HepG2 (cell line): ENCODE data around the gene NOTUM. TPM values are rescaled to one million over a fixed set of nuclear protein-coding genes. Genes with fewer than 3 reads are reported as not detected.

Experiments used
- ATAC-seq: fragments of 200-7000 bp; cut with Tn5 transposase; 3 replicates; pipeline ENCODE4 v1.9.1; 2020; ENCODE audit warnings: mild to moderate bottlenecking, moderate library complexity
- BruUV-seq: library from RNA; stranded (reverse); fragments of 400-500 nt; replicated peaks from 2 replicates; lab custom pipeline; 2021; lab: Mats Ljungman, UMichigan
- CTCF ChIA-PET: fragments of 300-600 bp; formaldehyde crosslinking; extraction: SDS; loops from one replicate; lab custom pipeline; 2021; ENCODE audit warnings: low total read pairs, inconsistent platforms, low intra/inter-chr PET ratio; lab: Yijun Ruan, JAX
- POLR2A ChIA-PET: fragments of 350-600 bp; sonication (Branson Sonifier 250); formaldehyde crosslinking; loops from one replicate; lab custom pipeline; 2020; ENCODE audit warnings: antibody characterized with exemption, inconsistent platforms; lab: Yijun Ruan, JAX
- DNase-seq: peaks from one replicate; pipeline ENCODE4 v3.0.0-alpha.2; 2015; ENCODE audit warnings: low spot score
- FAIRE-seq: peaks from 3 replicates; lab custom pipeline; 2011; peaks lifted over from hg19 to GRCh38; lab: Jason Lieb, UNC
- H2AFZ ChIP-seq: one replicate; pipeline ENCODE4 v1.6.1; 2011; ENCODE audit warnings: low read length, inconsistent platforms
- H3K27ac ChIP-seq: fragments of 300-600 bp; 3 replicates; pipeline ENCODE4 v1.8.0; 2011; ENCODE audit warnings: mixed run types, mild to moderate bottlenecking, mixed read lengths, low read length, inconsistent platforms; ENCODE audit not compliant: insufficient read depth; ENCODE audit errors: extremely low read length
- H3K27me3 ChIP-seq, 2 experiments: fragments of 200-600 bp in 1 of 2; 2 replicates in 1 of 2; 3 replicates in 1 of 2; pipeline versions ENCODE4 v1.6.0 to v1.8.0; 2011; ENCODE audit warnings: low read length in 2 of 2, mild to moderate bottlenecking in 2 of 2, moderate library complexity in 2 of 2, inconsistent platforms in 1 of 2; ENCODE audit not compliant: insufficient read depth in 2 of 2, control insufficient read depth in 1 of 2
- H3K36me3 ChIP-seq, 2 experiments: fragments of 200-600 bp in 1 of 2; replicated peaks in 1 of 2; 2 replicates in 1 of 2; 3 replicates in 1 of 2; pipeline versions ENCODE4 v1.5.1 to v1.8.0; 2011; ENCODE audit warnings: low read length in 2 of 2, inconsistent platforms in 1 of 2; ENCODE audit not compliant: insufficient read depth in 2 of 2, control insufficient read depth in 1 of 2
- H3K4me1 ChIP-seq: 2 replicates; pipeline ENCODE4 v1.5.1; 2012; ENCODE audit warnings: low read length, inconsistent platforms; ENCODE audit not compliant: insufficient read depth
- H3K4me2 ChIP-seq: 2 replicates; pipeline ENCODE4 v1.6.0; 2011; ENCODE audit warnings: low read depth, low read length, inconsistent platforms
- H3K4me3 ChIP-seq, 3 experiments: fragments of 200-600 bp in 1 of 3; sonication (generic), shearing (Covaris generic) in 1 of 3; replicated peaks in 1 of 3; 2 replicates each; pipeline ENCODE4 v1.5.1; 2011 to 2016; ENCODE audit warnings: low read length in 3 of 3, inconsistent platforms in 2 of 3, low read depth in 2 of 3, mild to moderate bottlenecking in 2 of 3, control low read depth in 1 of 3, mixed read lengths in 1 of 3; ENCODE audit not compliant: insufficient read depth in 1 of 3
- H3K79me2 ChIP-seq: one replicate; pipeline ENCODE4 v1.6.1; 2011; ENCODE audit warnings: low read length, inconsistent platforms; ENCODE audit not compliant: insufficient read depth
- H3K9ac ChIP-seq: 2 replicates; pipeline ENCODE4 v1.6.0; 2011; ENCODE audit warnings: mild to moderate bottlenecking, low read depth, low read length, inconsistent platforms; ENCODE audit not compliant: insufficient read depth
- H3K9me3 ChIP-seq: 2 replicates; pipeline ENCODE4 v1.5.1; 2012; ENCODE audit warnings: mild to moderate bottlenecking, low read length
- H4K20me1 ChIP-seq: 2 replicates; pipeline ENCODE4 v1.6.0; 2011; ENCODE audit warnings: inconsistent platforms, mild to moderate bottlenecking, low read length, moderate library complexity; ENCODE audit not compliant: insufficient read depth
- CTCF ChIP-seq: sonication (generic); formaldehyde crosslinking; IDR thresholded peaks from 2 replicates; pipeline ENCODE4 v1.5.0; 2020; ENCODE audit warnings: mild to moderate bottlenecking, missing genetic modification reagents, moderate library complexity
- ESRRA ChIP-seq: sonication (generic); formaldehyde crosslinking; IDR thresholded peaks from 2 replicates; pipeline ENCODE4 v1.5.1; 2020; ENCODE audit warnings: mild to moderate bottlenecking, low read depth, missing genetic modification reagents
- KMT2A ChIP-seq: sonication (generic); formaldehyde crosslinking; IDR thresholded peaks from 2 replicates; pipeline ENCODE4 v1.4.0; 2020; ENCODE audit warnings: missing genetic modification reagents
- MATR3 ChIP-seq: sonication (generic); formaldehyde crosslinking; IDR thresholded peaks from 2 replicates; pipeline ENCODE4 v1.4.0; 2020; ENCODE audit warnings: missing genetic modification reagents
- PRDM10 ChIP-seq: sonication (generic); formaldehyde crosslinking; IDR thresholded peaks from 2 replicates; pipeline ENCODE4 v1.4.0; 2020; ENCODE audit warnings: low read depth, missing genetic modification reagents
- SMAD3 ChIP-seq: sonication (generic); formaldehyde crosslinking; IDR thresholded peaks from 2 replicates; pipeline ENCODE4 v1.4.0; 2020; ENCODE audit warnings: missing genetic modification reagents
- TBP ChIP-seq: sonication (generic); formaldehyde crosslinking; IDR thresholded peaks from 2 replicates; pipeline ENCODE4 v1.5.0; 2020; ENCODE audit warnings: missing genetic modification reagents
- ZBTB39 ChIP-seq: sonication (generic); formaldehyde crosslinking; IDR thresholded peaks from 2 replicates; pipeline ENCODE4 v1.5.0; 2020; ENCODE audit warnings: missing genetic modification reagents
- ZC3H4 ChIP-seq: sonication (generic); formaldehyde crosslinking; IDR thresholded peaks from 2 replicates; pipeline ENCODE4 v1.4.0; 2020; ENCODE audit warnings: missing genetic modification reagents, borderline replicate concordance
- ZNF124 ChIP-seq: sonication (generic); formaldehyde crosslinking; IDR thresholded peaks from 2 replicates; pipeline ENCODE4 v1.4.0; 2020; ENCODE audit warnings: missing genetic modification reagents
- ZNF329 ChIP-seq: sonication (generic); formaldehyde crosslinking; IDR thresholded peaks from 2 replicates; pipeline ENCODE4 v1.9.0; 2021; ENCODE audit warnings: low read depth, mild to moderate bottlenecking, missing genetic modification reagents
- ZNF343 ChIP-seq: sonication (generic); formaldehyde crosslinking; IDR thresholded peaks from 2 replicates; pipeline ENCODE4 v1.4.0; 2020; ENCODE audit warnings: mild to moderate bottlenecking, missing genetic modification reagents
- ZNF558 ChIP-seq: sonication (generic); formaldehyde crosslinking; IDR thresholded peaks from 2 replicates; pipeline ENCODE4 v1.9.0; 2022; ENCODE audit warnings: mild to moderate bottlenecking, missing genetic modification reagents, borderline replicate concordance
- ZNF598 ChIP-seq: sonication (generic); formaldehyde crosslinking; IDR thresholded peaks from 2 replicates; pipeline ENCODE4 v1.5.1; 2020; ENCODE audit warnings: mild to moderate bottlenecking, missing genetic modification reagents, borderline replicate concordance
- ZNF605 ChIP-seq: sonication (generic); formaldehyde crosslinking; IDR thresholded peaks from 2 replicates; pipeline ENCODE4 v1.8.0; 2022; ENCODE audit warnings: mild to moderate bottlenecking, missing genetic modification reagents
- ZNF629 ChIP-seq: sonication (generic); formaldehyde crosslinking; conservative IDR thresholded peaks from 2 replicates; pipeline ENCODE4 v1.5.0; 2020; ENCODE audit warnings: missing genetic modification reagents
- WGBS: methylation state at CpG from one replicate; pipeline ENCODE4 v1.1.6; 2017; ENCODE audit warnings: low lambda C conversion rate; 5-methylcytosine and 5-hydroxymethylcytosine counted together
- in situ Hi-C: cut with HindIII; loops from 2 replicates; pipeline ENCODE4 v1.10.0; 2017; ENCODE audit warnings: low pct_unique_long_range_greater_than_20kb; ENCODE audit not compliant: extremely low pct_ligation_motif_present
- intact Hi-C: fragments of 100-400 bp; cut with micrococcal nuclease; formaldehyde crosslinking; loops from one replicate; pipeline ENCODE4 v1.10.0; 2022; ENCODE audit not compliant: unreplicated experiment
- polyA plus RNA-seq, 8 experiments: library from polyadenylated mRNA; depleted of rRNA in 3 of 8; stranded (reverse) in 7 of 8; unstranded in 1 of 8; fragments of >200 nt; fragmentation: Illumina TruSeq in 4 of 8; extraction: Trizol in 4 of 8; gene quantifications; 2 replicates each; pipeline versions ENCODE4 v1.2.1 to v1.2.3, GENCODE V29; 2011 to 2016; ENCODE audit warnings: low read depth in 4 of 8, missing spikeins in 1 of 8, mixed read lengths in 1 of 8; ENCODE audit not compliant: insufficient read depth in 1 of 8
- total RNA-seq, 5 experiments: library from RNA; depleted of rRNA; stranded (reverse); fragments of >200 nt; fragmentation: Illumina TruSeq; extraction: Trizol; gene quantifications; 2 replicates each; pipeline ENCODE4 v1.2.3, GENCODE V29; 2016; ENCODE audit warnings: low read depth in 1 of 5

The NOTUM gene
- total and polyA plus RNA-seq, 2 of the 13 experiments (the other 11 are each of a cell fraction or from before 2014, with no cell fraction given) = 150 to 160 TPM

- in situ Hi-C loops = no loop called here
- TSS peak; percentile 26 for BruUV-seq
- H3K4me1 ChIP-seq = peaks cover 60% of the 10 kb centered on the region
- WGBS = 31% methylated on average over 22 of the region's 44 CpGs
- ATAC-seq (peak; percentile 11), DNase-seq (no peak), FAIRE-seq (no peak)
- peaks cover 37% of the 10 kb centered on the region for H3K79me2 ChIP-seq
- H3K27ac ChIP-seq = peak overlapping the region; percentile 79
- ChIA-PET CTCF (interaction anchor here (1.0 kb wide), 1 partner anchor 92 kb away, joined by 3 read pairs; no protein-coding TSS in a partner anchor), POLR2A (interaction anchor here (0.6 to 6.1 kb wide), 25 partner anchors 9 to 225 kb away, joined by 3 to 71 read pairs (median 5); partner anchors contain the start of genes CENPX, DCXR, LRRC45 and MCRIP1)
- H3K9ac ChIP-seq = peak overlapping the region; percentile 79
- intact Hi-C loops = no loop called here
- no peaks in the 10 kb centered on the region for H3K9me3 ChIP-seq
- H3K36me3 ChIP-seq = peaks cover 4 to 6% of the 10 kb centered on the region in 2 experiments; a peak in 4 of 5 replicates
- H2AFZ ChIP-seq = no peak overlapping the region
- peaks cover 29% of the 10 kb centered on the region for H4K20me1 ChIP-seq
- H3K4me2 ChIP-seq = peak overlapping the region; percentile 94
- H3K4me3 ChIP-seq = peak overlapping the region; percentile 74 to 91 (median 89)
- H3K27me3 ChIP-seq = no peaks in the 10 kb centered on the region
- TF ChIP-seq ZNF329 (CRISPR knock-in tag) (no peak), ZNF598 (CRISPR knock-in tag) (peak; percentile 67; the same call in 1 of the 2 replicates), KMT2A (CRISPR knock-in tag) (0 out of 2 replicates have a peak, but pooled peaks have one; percentile 15), TBP (CRISPR knock-in tag) (no peak), PRDM10 (CRISPR knock-in tag) (0 out of 2 replicates have a peak, but pooled peaks have one; percentile 50), ZNF605 (CRISPR knock-in tag) (peak; percentile 41; the same call in 1 of the 2 replicates), ZNF343 (CRISPR knock-in tag) (0 out of 2 replicates have a peak, but pooled peaks have one; percentile 33), ZNF124 (peak; percentile 67; the same call in 1 of the 2 replicates), ZNF629 (CRISPR knock-in tag) (no peak), ESRRA (CRISPR knock-in tag) (0 out of 2 replicates have a peak, but pooled peaks have one; percentile 18), CTCF (CRISPR knock-in tag) (peak; percentile 4; the same call in 1 of the 2 replicates), ZC3H4 (CRISPR knock-in tag) (peak; percentile 65), SMAD3 (CRISPR knock-in tag) (no peak; the same call in 1 of the 2 replicates), MATR3 (CRISPR knock-in tag) (no peak), ZBTB39 (CRISPR knock-in tag) (peak; percentile 21; the same call in 1 of the 2 replicates), ZNF558 (CRISPR knock-in tag) (0 out of 2 replicates have a peak, but pooled peaks have one; percentile 33)
Observed at GRCh38 chr17:81928544-81929252, 32.3 kb downstream of the NOTUM start.
